ENCODE data around the gene SPPL3. TPM values are rescaled to one million over a fixed set of nuclear protein-coding genes. Genes with fewer than 3 reads are reported as not detected.
"Not testable (repeated sequence)": the region's sequence is repeated elsewhere in the genome, so short reads cannot be mapped to it uniquely, and the experiment has no call there.

SPPL3 gene
- total RNA-seq, 4 donors from 2014 or later, result 30.3 to 47.1 (median 34.2) TPM

DNA sequence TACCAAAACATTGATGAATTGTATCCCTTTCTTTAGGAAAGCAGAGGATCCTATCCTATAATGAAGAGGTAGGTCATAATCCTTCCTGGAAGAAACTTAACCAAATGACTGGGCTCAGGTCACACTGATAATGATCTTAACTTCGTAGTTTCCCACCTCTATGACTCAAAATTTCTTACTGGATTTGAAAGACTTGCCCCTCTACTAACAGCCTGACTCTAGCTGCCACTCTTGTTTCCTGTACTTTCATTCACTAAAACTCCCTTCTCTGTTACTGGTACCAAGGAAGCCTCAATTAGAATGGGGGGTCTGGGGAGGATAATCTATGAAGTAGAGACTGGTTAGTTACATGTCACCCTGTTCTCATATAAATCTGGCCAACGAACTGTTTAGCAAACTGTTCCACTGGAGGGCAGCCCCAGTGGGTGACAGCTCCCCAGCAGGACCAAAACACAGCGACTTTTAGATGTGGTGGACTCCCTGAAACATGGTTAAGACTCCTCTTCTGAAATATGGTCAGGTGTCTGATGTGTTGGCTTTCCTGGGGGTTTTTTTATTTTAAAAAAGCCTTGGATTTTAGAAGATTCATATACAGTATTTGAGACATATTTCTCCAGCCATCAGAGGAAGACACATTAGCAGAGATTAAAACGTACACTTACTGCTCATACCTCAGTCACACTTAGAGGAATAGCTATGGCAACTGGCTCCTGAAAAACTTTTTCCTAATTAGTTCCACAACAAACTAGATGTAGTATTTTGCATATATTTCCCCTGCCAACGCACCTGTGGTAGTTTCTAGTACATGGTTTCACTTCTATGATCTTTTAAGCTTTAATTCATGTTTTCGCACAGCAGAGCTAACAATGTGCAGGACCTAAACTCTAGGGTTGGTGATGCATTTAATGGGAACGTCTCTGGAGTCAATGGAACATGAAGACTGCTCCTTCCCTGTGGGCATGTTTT is 106.2 kb downstream of the SPPL3 start:
- DNase-seq, result no peak
- Histone ChIP-seq H3K36me3 (peaks cover 0 to 34% (median 0%) of the 10 kb centered on the region in 3 donors), H3K9me3 (peaks cover 4 to 18% (median 6%) of the 10 kb centered on the region in 3 donors), H3K4me1 (peaks cover 0 to 25% (median 0%) of the 10 kb centered on the region in 3 donors), H3K27ac (no peak overlapping the region), H3K27me3 (no peaks in the 10 kb centered on the region), H3K4me3 (no peak overlapping the region)
- 74 to 79% methylated on average over 7 of the region's 7 CpGs for WGBS, 2 donors
- intact Hi-C loops (cut with DNase I), result no loop called here
- TF ChIP-seq POLR2A (IDR thresholded peaks at IDR 0.05) (no peak), CTCF (IDR thresholded peaks at IDR 0.05) (no peak)

- H3K27ac ChIP-seq, result no peak overlapping the region
- H3K4me1 ChIP-seq, result peaks cover 0 to 7% (median 0%) of the 10 kb centered on the region in 3 donors
- no peak overlapping the region for H3K4me3 ChIP-seq
- DNase-seq, result no peak
- H3K36me3 ChIP-seq, result peaks cover 0 to 42% (median 0%) of the 10 kb centered on the region in 3 donors
- peaks cover 4 to 18% (median 6%) of the 10 kb centered on the region in 3 donors for H3K9me3 ChIP-seq
- no peak for TF ChIP-seq CTCF (IDR thresholded peaks at IDR 0.05)
- no peak for TF ChIP-seq POLR2A (IDR thresholded peaks at IDR 0.05)
- no peaks in the 10 kb centered on the region for H3K27me3 ChIP-seq
- intact Hi-C loops (cut with DNase I), result no loop called here
- 97 to 99% methylated on average over 3 to 4 of the region's 4 CpGs for WGBS, 2 donors
These were observed 108.5 kb downstream of the SPPL3 start for GRCh38 chr12:120795441-120796178.

- Histone ChIP-seq H3K4me1 (no peaks in the 10 kb centered on the region), H3K9me3 (peaks cover 4 to 18% (median 6%) of the 10 kb centered on the region in 3 donors), H3K4me3 (no peak overlapping the region), H3K27ac (no peak overlapping the region), H3K27me3 (no peaks in the 10 kb centered on the region), H3K36me3 (peaks cover 0 to 59% (median 0%) of the 10 kb centered on the region in 3 donors)
- intact Hi-C loops (cut with DNase I), result no loop called here
- 100% methylated on average over 1 of the region's 1 CpG; no CpG with 5 or more reads in 1 of the 2 donors for WGBS, 2 donors
- no peak for TF ChIP-seq POLR2A (IDR thresholded peaks at IDR 0.05)
- TF ChIP-seq CTCF (IDR thresholded peaks at IDR 0.05), result no peak
- DNase-seq, result no peak
These were observed 110.8 kb downstream of the SPPL3 start for GRCh38 chr12:120793357-120793756.

- H3K27me3 ChIP-seq; H3K4me3 ChIP-seq; H3K27ac ChIP-seq; intact Hi-C loops (cut with DNase I); H3K4me1 ChIP-seq; DNase-seq: not testable (repeated sequence)
- H3K36me3 ChIP-seq, result peaks cover 0 to 67% (median 0%) of the 10 kb centered on the region in 3 donors
- H3K9me3 ChIP-seq, result peaks cover 4 to 18% (median 6%) of the 10 kb centered on the region in 3 donors
- 90 to 93% methylated on average over 8 to 9 of the region's 9 CpGs for WGBS, 2 donors
These were observed 111.7 kb downstream of the SPPL3 start for GRCh38 chr12:120792456-120792855.

- no peak for TF ChIP-seq POLR2A (IDR thresholded peaks at IDR 0.05)
- no peak for TF ChIP-seq CTCF (IDR thresholded peaks at IDR 0.05)
- intact Hi-C loops (cut with DNase I), result no loop called here
- H3K4me1 ChIP-seq, result no peaks in the 10 kb centered on the region
- H3K27me3 ChIP-seq, result no peaks in the 10 kb centered on the region
- H3K9me3 ChIP-seq, result peaks cover 4 to 17% (median 6%) of the 10 kb centered on the region in 3 donors
- peaks cover 0 to 64% (median 0%) of the 10 kb centered on the region in 3 donors for H3K36me3 ChIP-seq
- H3K4me3 ChIP-seq, result no peak overlapping the region
- no peak overlapping the region for H3K27ac ChIP-seq
- WGBS, 2 donors, result 80 to 86% methylated on average over 2 of the region's 2 CpGs
- no peak for DNase-seq
These were observed 112.4 kb downstream of the SPPL3 start for GRCh38 chr12:120791669-120792176.

Data from esophagus squamous epithelium (tissue), 5 donors.